ENCODE measurements around the gene TOM1L2.

- TF ChIP-seq EZH2 (IDR thresholded peaks at IDR 0.05; ENCODE audit: insufficient read depth, poor library complexity, severe bottlenecking) (no peak), EZH2phosphoT487 (IDR thresholded peaks at IDR 0.05; ENCODE audit: insufficient read depth, low read depth) (no peak)
Observed at GRCh38 chr17:18002171-18002570, 30.0 kb upstream of the TOM1L2 start.
